HCT116 (cell line): ENCODE data around the gene ZNF628. TPM values are rescaled to one million over a fixed set of nuclear protein-coding genes. Genes with fewer than 3 reads are reported as not detected.

Experiments used
- ATAC-seq: fragments of 200-7000 bp; cut with Tn5 transposase; 2 replicates; pipeline ENCODE4 v1.9.1; 2020; ENCODE audit warnings: mild to moderate bottlenecking, moderate library complexity
- BruUV-seq: library from RNA; stranded (reverse); fragments of 400-500 nt; replicated peaks from 2 replicates; lab custom pipeline; 2021; lab: Mats Ljungman, UMichigan
- CTCF ChIA-PET: fragments of 300-600 bp; sonication (Branson Sonifier 250); formaldehyde crosslinking; loops from one replicate; lab custom pipeline; 2021; ENCODE audit warnings: antibody characterized with exemption; lab: Charles Lee
- POLR2A ChIA-PET: fragments of 300-600, 350-600 bp; sonication (Branson Sonifier 250); formaldehyde crosslinking; loops from one replicate; lab custom pipeline; 2021; ENCODE audit warnings: antibody characterized with exemption; lab: Charles Lee
- RAD21 ChIA-PET, 2 experiments: fragments of 300-600 bp; sonication (Branson Sonifier 250); formaldehyde crosslinking; loops; one replicate each; lab custom pipeline; 2023; ENCODE audit warnings: low total read pairs in 2 of 2; ENCODE audit not compliant: uncharacterized antibody in 2 of 2, unreplicated experiment in 2 of 2, low non-redundant PET in 1 of 2; lab: Charles Lee
- DNase-seq: peaks from one replicate; pipeline ENCODE4 v3.0.0-alpha.2; 2010; ENCODE audit warnings: low read depth, low spot score
- H2AFZ ChIP-seq: fragments of 200-600 bp; shearing (Covaris generic), sonication (generic); 2 replicates; pipeline ENCODE4 v1.6.1; 2017; ENCODE audit warnings: low read depth, mixed run types, mixed read lengths, antibody characterized with exemption, low read length; ENCODE audit not compliant: poor library complexity, severe bottlenecking
- H3K27ac ChIP-seq: 2 replicates; pipeline ENCODE4 v1.5.1; 2012; ENCODE audit warnings: low read depth, low read length
- H3K27me3 ChIP-seq: fragments of 200-600 bp; sonication (generic); 2 replicates; pipeline ENCODE4 v1.6.1; 2016; ENCODE audit warnings: mixed run types, low read length, mixed read lengths; ENCODE audit not compliant: insufficient read depth
- H3K36me3 ChIP-seq, 2 experiments: fragments of 200-500 bp in 1 of 2; fragments of 200-600 bp in 1 of 2; sonication (Bioruptor generic) in 1 of 2; sonication (generic) in 1 of 2; 2 replicates each; pipeline versions ENCODE4 v1.5.1 to v1.6.1; 2014 to 2016; ENCODE audit warnings: low read length in 2 of 2, inconsistent platforms in 1 of 2, mixed read lengths in 1 of 2, mixed run types in 1 of 2; ENCODE audit not compliant: insufficient read depth in 2 of 2, control insufficient read depth in 1 of 2
- H3K4me1 ChIP-seq, 2 experiments: fragments of 200-600 bp in 1 of 2; sonication (generic) in 1 of 2; 2 replicates each; pipeline versions ENCODE4 v1.5.1 to v1.6.1; 2012 to 2017; ENCODE audit warnings: low read length in 2 of 2, inconsistent platforms in 1 of 2, mild to moderate bottlenecking in 1 of 2, mixed read lengths in 1 of 2, mixed run types in 1 of 2, moderate library complexity in 1 of 2; ENCODE audit not compliant: insufficient read depth in 2 of 2, control insufficient read depth in 1 of 2
- H3K4me2 ChIP-seq: fragments of 200-600 bp; sonication (generic); 2 replicates; pipeline ENCODE4 v1.6.1; 2017; ENCODE audit warnings: mixed run types, low read length, mixed read lengths
- H3K4me3 ChIP-seq, 2 experiments: fragments of 200-600 bp in 1 of 2; sonication (generic) in 1 of 2; replicated peaks in 1 of 2; 2 replicates each; pipeline ENCODE4 v1.5.1; 2011 to 2016; ENCODE audit warnings: low read length in 2 of 2, control low read depth in 1 of 2, low read depth in 1 of 2, mild to moderate bottlenecking in 1 of 2, mixed read lengths in 1 of 2, mixed run types in 1 of 2
- H3K79me2 ChIP-seq: fragments of 200-600 bp; sonication (generic); 2 replicates; pipeline ENCODE4 v1.6.1; 2017; ENCODE audit warnings: mild to moderate bottlenecking, mixed run types, low read length, moderate library complexity, mixed read lengths; ENCODE audit not compliant: insufficient read depth
- H3K9ac ChIP-seq: fragments of 200-600 bp; sonication (generic); 2 replicates; pipeline ENCODE4 v1.6.1; 2016; ENCODE audit warnings: low read length, mixed read lengths
- H3K9me2 ChIP-seq: fragments of 200-600 bp; sonication (generic), shearing (Covaris generic); 2 replicates; pipeline ENCODE4 v1.6.1; 2017; ENCODE audit warnings: mixed run types, mild to moderate bottlenecking, moderate library complexity; ENCODE audit not compliant: insufficient read depth
- H3K9me3 ChIP-seq, 2 experiments: fragments of 200-500 bp in 1 of 2; fragments of 200-600 bp in 1 of 2; sonication (Bioruptor generic) in 1 of 2; sonication (generic) in 1 of 2; 2 replicates each; pipeline ENCODE4 v1.6.1; 2014 to 2017; ENCODE audit warnings: low read length in 2 of 2, mixed read lengths in 2 of 2, inconsistent platforms in 1 of 2, low read depth in 1 of 2, mild to moderate bottlenecking in 1 of 2, mixed run types in 1 of 2, moderate library complexity in 1 of 2; ENCODE audit not compliant: control insufficient read depth in 1 of 2, insufficient read depth in 1 of 2
- H4K20me1 ChIP-seq: fragments of 200-600 bp; sonication (generic), shearing (Covaris generic); 2 replicates; pipeline ENCODE4 v1.6.1; 2017; ENCODE audit warnings: mixed run types, mild to moderate bottlenecking, moderate library complexity; ENCODE audit not compliant: insufficient read depth
- ATF3 ChIP-seq: IDR thresholded peaks from 2 replicates; pipeline ENCODE4 v1.6.1; 2012
- CBX3 ChIP-seq: IDR thresholded peaks from 2 replicates; pipeline ENCODE4 v1.6.1; 2012; ENCODE audit warnings: low read depth
- CEBPB ChIP-seq: IDR thresholded peaks from 2 replicates; pipeline ENCODE4 v1.6.1; 2012; ENCODE audit warnings: low read depth
- CTCF ChIP-seq, 3 experiments: fragments of 200-600 bp in 1 of 3; sonication (generic) in 1 of 3; IDR thresholded peaks in 2 of 3; conservative IDR thresholded peaks in 1 of 3; 2 replicates each; pipeline ENCODE4 v1.5.1; 2012 to 2017; ENCODE audit warnings: low read depth in 2 of 3, low read length in 2 of 3, antibody characterized with exemption in 1 of 3, borderline replicate concordance in 1 of 3, control low read depth in 1 of 3, mild to moderate bottlenecking in 1 of 3, mixed read lengths in 1 of 3, mixed run types in 1 of 3, moderate library complexity in 1 of 3; ENCODE audit not compliant: insufficient read depth in 1 of 3
- EGR1 ChIP-seq: IDR thresholded peaks from 2 replicates; pipeline ENCODE4 v1.6.1; 2012; ENCODE audit warnings: low read depth
- ELF1 ChIP-seq: IDR thresholded peaks from 2 replicates; pipeline ENCODE4 v1.6.1; 2012; ENCODE audit warnings: low read depth, borderline replicate concordance
- EZH2 ChIP-seq: fragments of 200-600 bp; sonication (generic); IDR thresholded peaks from 2 replicates; pipeline ENCODE4 v1.6.1; 2017; ENCODE audit warnings: antibody characterized with exemption, mixed run types
- EZH2phosphoT487 ChIP-seq: fragments of 200-600 bp; IDR thresholded peaks from 2 replicates; pipeline ENCODE4 v1.6.1; 2018; ENCODE audit warnings: antibody characterized with exemption, borderline replicate concordance
- FOSL1 ChIP-seq: IDR thresholded peaks from 2 replicates; pipeline ENCODE4 v1.6.1; 2012; ENCODE audit warnings: low read depth
- JUND ChIP-seq: IDR thresholded peaks from 2 replicates; pipeline ENCODE4 v1.6.1; 2012
- POLR2AphosphoS5 ChIP-seq: IDR thresholded peaks from 2 replicates; pipeline ENCODE4 v1.6.1; 2011; ENCODE audit warnings: mild to moderate bottlenecking, low read depth, low read length, moderate library complexity
- RAD21 ChIP-seq: IDR thresholded peaks from 2 replicates; pipeline ENCODE4 v1.6.1; 2012; ENCODE audit warnings: low read depth, mild to moderate bottlenecking
- REST ChIP-seq: IDR thresholded peaks from 2 replicates; pipeline ENCODE4 v1.6.1; 2012; ENCODE audit warnings: low read depth
- SIN3A ChIP-seq: IDR thresholded peaks from 2 replicates; pipeline ENCODE4 v1.6.1; 2012; ENCODE audit warnings: low read depth
- YY1 ChIP-seq: IDR thresholded peaks from 2 replicates; pipeline ENCODE4 v1.6.1; 2011; ENCODE audit warnings: low read length, low read depth, moderate library complexity, mild to moderate bottlenecking; ENCODE audit not compliant: insufficient replicate concordance; ENCODE audit errors: extremely low read depth
- ZNF274 ChIP-seq: fragments of 200-500 bp; sonication (Bioruptor generic); IDR thresholded peaks from 2 replicates; pipeline ENCODE4 v1.6.1; 2014; ENCODE audit warnings: mild to moderate bottlenecking, low read depth, low read length, inconsistent platforms
- intact Hi-C: fragments of 100-400 bp; cut with micrococcal nuclease; formaldehyde crosslinking; loops from 2 replicates; pipeline ENCODE4 v1.10.0; 2022
- total RNA-seq: library from RNA; stranded (reverse); gene quantifications from one replicate; pipeline ENCODE4 v1.2.1, GENCODE V29; 2021; ENCODE audit not compliant: unreplicated experiment

The ZNF628 gene
- total RNA-seq, 1 experiment from 2014 or later = 14.9 TPM

GRCh38 chr19:55476100-55476775 is at the start of gene ZNF628 (continued):
- TF ChIP-seq CTCF (IDR thresholded peaks at IDR 0.05 in 2 of 3, conservative IDR thresholded peaks at IDR 0.05 in 1 of 3; ENCODE audit: borderline replicate concordance in 1 of 3, insufficient read depth in 1 of 3, low read depth in 2 of 3, low read length in 2 of 3) (no peak), EGR1 (peak; percentile 71), EZH2phosphoT487 (no peak), ELF1 (no peak; the same call in 1 of the 2 replicates)

GRCh38 chr19:55431183-55431582 is 45.2 kb upstream of the ZNF628 start:
- intact Hi-C loops = no loop called here
- Histone ChIP-seq H3K4me1 (peaks cover 0 to 6% of the 10 kb centered on the region in 2 experiments; a peak in 1 of 4 replicates), H3K4me3 (no peak overlapping the region), H3K9me3 (no peaks in the 10 kb centered on the region), H3K79me2 (no peaks in the 10 kb centered on the region), H3K4me2 (no peak overlapping the region), H3K9ac (no peak overlapping the region), H2AFZ (no peak overlapping the region), H3K27me3 (no peaks in the 10 kb centered on the region), H4K20me1 (no peaks in the 10 kb centered on the region), H3K9me2 (no peaks in the 10 kb centered on the region), H3K27ac (no peak overlapping the region), H3K36me3 (no peaks in the 10 kb centered on the region)
- ChIA-PET POLR2A (no interaction called here), CTCF (no interaction called here), RAD21 (no interaction called here)
- DNase-seq = no peak
- no TSS peak for BruUV-seq
- no peak for ATAC-seq
- TF ChIP-seq CEBPB (no peak), RAD21 (no peak), SIN3A (no peak), ELF1 (no peak), YY1 (no peak), REST (no peak), ZNF274 (no peak), FOSL1 (no peak), ATF3 (no peak), EZH2phosphoT487 (no peak), CTCF (IDR thresholded peaks at IDR 0.05 in 2 of 3, conservative IDR thresholded peaks at IDR 0.05 in 1 of 3; ENCODE audit: borderline replicate concordance in 1 of 3, insufficient read depth in 1 of 3, low read depth in 2 of 3, low read length in 2 of 3) (no peak), CBX3 (no peak), POLR2AphosphoS5 (no peak), EZH2 (no peak), JUND (no peak)
